Neural crest cell (in vitro differentiated cells): ENCODE measurements around the gene MORC2. TPM values are rescaled to one million over a fixed set of nuclear protein-coding genes. Genes with fewer than 3 reads are reported as not detected.

Experiments
- DNase-seq: peaks from one replicate; pipeline ENCODE4 v3.0.0; 2021; ENCODE audit warnings: low read depth, mixed read lengths, low spot score
- H3K27ac Mint-ChIP-seq: one replicate; pipeline ENCODE4 v1.8.0; 2021; ENCODE audit warnings: mild to moderate bottlenecking, mixed read lengths; ENCODE audit not compliant: unreplicated experiment
- H3K27me3 Mint-ChIP-seq: 2 replicates; pipeline ENCODE4 v1.8.0; 2021; ENCODE audit warnings: low read depth, mild to moderate bottlenecking, mixed read lengths
- H3K36me3 Mint-ChIP-seq: 2 replicates; pipeline ENCODE4 v1.8.0; 2021; ENCODE audit warnings: low read depth, mild to moderate bottlenecking, mixed read lengths
- H3K4me1 Mint-ChIP-seq: 2 replicates; pipeline ENCODE4 v1.8.0; 2021; ENCODE audit warnings: mixed read lengths
- H3K4me3 Mint-ChIP-seq: one replicate; pipeline ENCODE4 v1.8.0; 2021; ENCODE audit warnings: mild to moderate bottlenecking, mixed read lengths
- H3K9me3 Mint-ChIP-seq: 2 replicates; pipeline ENCODE4 v1.8.0; 2021; ENCODE audit warnings: mixed read lengths
- CTCF ChIP-seq: fragments of 200-600 bp; sonication (generic); conservative IDR thresholded peaks from 2 replicates; pipeline ENCODE4 v1.5.0; 2021; ENCODE audit warnings: antibody characterized with exemption, mild to moderate bottlenecking
- total RNA-seq: library from RNA; stranded (reverse); gene quantifications from 2 replicates; pipeline ENCODE4 v1.2.1, GENCODE V29; 2021

MORC2 gene
- total RNA-seq, 1 donor from 2014 or later: 38.8 TPM

- no peaks in the 10 kb centered on the region for H3K27me3 Mint-ChIP-seq
Observed at GRCh38 chr22:30903876-30904460, 64.6 kb downstream of the MORC2 start.

GRCh38 chr22:30902496-30903357 is 65.8 kb downstream of the MORC2 start:
- Mint-ChIP-seq H3K4me1 (no peaks in the 10 kb centered on the region), H3K4me3 (no peak overlapping the region), H3K9me3 (peaks cover 2% of the 10 kb centered on the region), H3K27ac (no peak overlapping the region), H3K36me3 (peaks cover 20% of the 10 kb centered on the region), H3K27me3 (no peaks in the 10 kb centered on the region)
- DNase-seq: no peak
- TF ChIP-seq CTCF: no peak

More at GRCh38 chr22:30903876-30904460, 64.6 kb downstream of the MORC2 start:
- TF ChIP-seq CTCF: no peak
- Mint-ChIP-seq H3K4me1 (no peaks in the 10 kb centered on the region), H3K36me3 (peaks cover 16% of the 10 kb centered on the region), H3K4me3 (no peak overlapping the region), H3K9me3 (no peaks in the 10 kb centered on the region), H3K27ac (no peak overlapping the region)
- DNase-seq: no peak

GRCh38 chr22:30894371-30894740 is 74.2 kb downstream of the MORC2 start:
- no peak overlapping the region for H3K4me3 Mint-ChIP-seq
- H3K27ac Mint-ChIP-seq: no peak overlapping the region
- no peak for TF ChIP-seq CTCF
- peaks cover 7% of the 10 kb centered on the region for H3K36me3 Mint-ChIP-seq
- H3K9me3 Mint-ChIP-seq: peaks cover 2% of the 10 kb centered on the region
- no peaks in the 10 kb centered on the region for H3K4me1 Mint-ChIP-seq
- H3K27me3 Mint-ChIP-seq: no peaks in the 10 kb centered on the region
- DNase-seq: no peak

- H3K27ac Mint-ChIP-seq: no peak overlapping the region
- no peak for DNase-seq
Observed at GRCh38 chr22:30893434-30894370, 74.9 kb downstream of the MORC2 start.

More at GRCh38 chr22:30893434-30894370, 74.9 kb downstream of the MORC2 start:
- no peaks in the 10 kb centered on the region for H3K4me1 Mint-ChIP-seq
- no peak overlapping the region for H3K4me3 Mint-ChIP-seq
- H3K9me3 Mint-ChIP-seq: peaks cover 2% of the 10 kb centered on the region
- H3K27me3 Mint-ChIP-seq: no peaks in the 10 kb centered on the region
- TF ChIP-seq CTCF: no peak
- peaks cover 7% of the 10 kb centered on the region for H3K36me3 Mint-ChIP-seq
